ENCODE measurements around the gene EPN3.

EPN3 gene

DNA sequence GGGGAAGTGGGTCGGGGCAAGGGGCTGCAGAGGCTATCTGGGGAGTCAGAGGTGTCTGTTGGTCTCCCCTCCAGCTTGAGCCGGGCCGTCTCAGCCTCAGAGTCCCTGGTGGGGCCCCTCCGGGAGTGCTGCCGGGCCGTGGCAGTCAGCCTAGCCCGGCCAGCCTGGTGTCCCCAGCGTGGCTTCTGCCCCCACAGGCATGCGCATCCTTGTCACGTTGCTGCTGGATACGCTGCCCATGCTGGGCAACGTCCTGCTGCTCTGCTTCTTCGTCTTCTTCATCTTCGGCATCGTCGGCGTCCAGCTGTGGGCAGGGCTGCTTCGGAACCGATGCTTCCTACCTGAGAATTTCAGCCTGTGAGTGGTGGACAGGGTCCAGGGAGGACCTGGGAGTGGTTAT is 39.1 kb downstream of the EPN3 start:
- no peak for DNase-seq

DNA sequence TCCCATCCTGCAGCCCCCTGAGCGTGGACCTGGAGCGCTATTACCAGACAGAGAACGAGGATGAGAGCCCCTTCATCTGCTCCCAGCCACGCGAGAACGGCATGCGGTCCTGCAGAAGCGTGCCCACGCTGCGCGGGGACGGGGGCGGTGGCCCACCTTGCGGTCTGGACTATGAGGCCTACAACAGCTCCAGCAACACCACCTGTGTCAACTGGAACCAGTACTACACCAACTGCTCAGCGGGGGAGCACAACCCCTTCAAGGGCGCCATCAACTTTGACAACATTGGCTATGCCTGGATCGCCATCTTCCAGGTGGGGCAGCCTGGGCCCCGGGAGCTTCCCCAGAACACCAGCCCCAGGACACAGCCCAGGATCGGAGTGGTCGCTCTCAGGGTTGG is 40.0 kb downstream of the EPN3 start:
- DNase-seq: no peak

GRCh38 chr17:50573866-50574611 is 41.5 kb downstream of the EPN3 start:
- no peak for DNase-seq

DNA sequence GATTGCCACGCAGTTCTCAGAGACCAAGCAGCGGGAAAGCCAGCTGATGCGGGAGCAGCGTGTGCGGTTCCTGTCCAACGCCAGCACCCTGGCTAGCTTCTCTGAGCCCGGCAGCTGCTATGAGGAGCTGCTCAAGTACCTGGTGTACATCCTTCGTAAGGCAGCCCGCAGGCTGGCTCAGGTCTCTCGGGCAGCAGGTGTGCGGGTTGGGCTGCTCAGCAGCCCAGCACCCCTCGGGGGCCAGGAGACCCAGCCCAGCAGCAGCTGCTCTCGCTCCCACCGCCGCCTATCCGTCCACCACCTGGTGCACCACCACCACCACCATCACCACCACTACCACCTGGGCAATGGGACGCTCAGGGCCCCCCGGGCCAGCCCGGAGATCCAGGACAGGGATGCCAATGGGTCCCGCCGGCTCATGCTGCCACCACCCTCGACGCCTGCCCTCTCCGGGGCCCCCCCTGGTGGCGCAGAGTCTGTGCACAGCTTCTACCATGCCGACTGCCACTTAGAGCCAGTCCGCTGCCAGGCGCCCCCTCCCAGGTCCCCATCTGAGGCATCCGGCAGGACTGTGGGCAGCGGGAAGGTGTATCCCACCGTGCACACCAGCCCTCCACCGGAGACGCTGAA is 43.2 kb downstream of the EPN3 start:
- DNase-seq: peak; percentile 31

DNA sequence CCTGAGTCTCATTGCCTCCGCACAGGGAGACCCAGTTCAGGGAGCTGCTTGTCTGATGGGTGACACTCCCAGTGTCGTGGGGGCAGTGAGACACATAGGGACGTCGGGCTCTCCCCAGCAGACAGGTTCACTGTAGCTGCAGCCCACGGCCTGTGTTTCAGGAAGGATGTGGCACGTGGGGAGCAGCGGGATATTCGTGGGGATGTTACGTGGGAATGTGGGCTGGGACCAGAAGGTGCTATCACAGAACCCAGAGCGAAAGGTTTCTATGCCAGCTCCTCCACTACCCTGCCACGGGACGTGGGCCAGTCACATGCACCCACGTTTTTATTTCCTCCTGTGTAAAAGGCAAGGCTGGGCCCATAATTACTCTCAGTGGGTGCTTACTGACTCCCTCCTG is 44.3 kb downstream of the EPN3 start:
- DNase-seq: no peak

- DNase-seq: no peak
These were observed 45.0 kb downstream of the EPN3 start for GRCh38 chr17:50577451-50577954.

- no peak for DNase-seq
These were observed 45.6 kb downstream of the EPN3 start for GRCh38 chr17:50578173-50578572.

GRCh38 chr17:50579399-50579798 is 46.9 kb downstream of the EPN3 start:
- no peak for DNase-seq

DNA sequence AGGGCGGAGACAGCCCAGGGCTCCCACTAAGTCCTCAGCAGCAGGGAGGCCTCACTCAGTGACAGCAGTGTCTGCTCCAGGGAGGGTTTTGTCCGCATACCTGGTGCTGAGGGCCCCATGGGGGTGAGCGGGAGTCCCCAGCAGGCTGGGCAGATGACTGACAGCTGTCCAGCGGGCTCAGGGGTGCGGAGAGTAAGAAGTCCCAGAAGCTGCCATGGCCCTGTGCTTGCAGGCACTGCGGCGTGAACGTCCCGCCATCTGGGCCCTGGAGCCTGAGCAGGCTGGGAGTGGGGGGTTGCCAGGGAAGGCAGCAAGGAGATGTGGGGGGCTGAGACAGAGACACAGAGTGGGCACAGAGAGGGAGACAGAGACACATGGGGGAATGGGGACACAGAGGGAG is 48.1 kb downstream of the EPN3 start:
- no peak for DNase-seq

GRCh38 chr17:50581316-50581715 is 48.8 kb downstream of the EPN3 start:
- no peak for DNase-seq

DNA sequence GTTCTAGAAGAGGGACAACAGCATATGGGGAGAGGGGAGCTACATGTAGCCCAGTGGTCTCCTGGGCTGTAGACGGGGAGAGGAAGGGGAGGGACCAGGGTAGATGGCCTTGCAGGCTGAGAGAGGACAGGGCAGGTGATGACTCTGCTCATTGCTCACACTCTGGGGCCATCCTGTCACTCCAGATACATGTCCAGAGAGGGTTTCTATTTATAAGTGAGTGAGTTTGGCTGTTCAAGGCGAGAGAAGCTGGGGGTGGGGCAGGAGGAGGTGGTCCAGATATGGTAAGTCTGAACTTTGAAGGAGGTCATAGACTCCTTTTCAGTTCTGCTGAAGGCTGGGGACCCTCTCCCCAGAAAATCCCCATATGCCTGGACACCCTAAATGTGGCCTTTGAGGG is 50.2 kb downstream of the EPN3 start:
- no peak for DNase-seq

DNA sequence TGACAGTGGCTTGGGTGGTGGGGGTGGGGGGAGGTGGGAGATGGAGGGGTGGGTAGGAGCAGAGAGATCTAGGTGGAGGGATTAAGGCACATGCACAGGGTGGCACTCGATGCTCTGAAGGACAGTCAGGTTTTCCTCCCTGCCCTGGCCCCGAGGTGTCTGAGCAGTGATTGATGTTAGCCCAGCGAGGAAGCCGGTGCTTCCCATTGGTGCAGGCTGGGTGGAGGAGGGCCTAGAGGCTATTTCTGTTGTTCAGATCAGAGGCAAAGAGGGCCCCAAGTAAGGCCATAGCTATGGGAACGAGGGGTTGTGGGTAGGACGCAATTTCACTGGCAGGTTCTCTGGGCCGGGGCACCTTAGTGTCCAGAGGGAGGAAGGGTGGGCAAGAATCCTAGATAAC is 51.1 kb downstream of the EPN3 start:
- DNase-seq: no peak

DNA sequence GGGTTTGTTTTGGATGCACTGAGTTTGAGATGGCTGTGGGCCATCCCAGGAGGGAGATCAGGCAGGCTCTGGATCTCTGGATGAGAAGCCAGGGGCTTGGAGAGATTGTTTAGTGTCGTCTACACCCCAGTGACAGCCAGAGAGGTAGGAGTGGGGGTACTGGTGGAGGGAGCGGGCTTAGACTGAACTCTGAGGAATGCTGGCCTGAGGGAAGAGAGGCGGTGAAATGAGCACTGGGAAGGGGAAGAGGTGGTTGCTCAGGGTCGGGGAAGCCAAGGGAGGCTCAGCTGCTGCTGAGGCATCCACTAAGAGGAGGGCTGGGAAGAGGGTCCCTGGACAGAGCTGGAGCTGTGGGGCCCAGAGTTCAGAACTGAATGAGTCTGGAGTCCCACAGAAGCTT is 51.6 kb downstream of the EPN3 start:
- no peak for DNase-seq

DNA sequence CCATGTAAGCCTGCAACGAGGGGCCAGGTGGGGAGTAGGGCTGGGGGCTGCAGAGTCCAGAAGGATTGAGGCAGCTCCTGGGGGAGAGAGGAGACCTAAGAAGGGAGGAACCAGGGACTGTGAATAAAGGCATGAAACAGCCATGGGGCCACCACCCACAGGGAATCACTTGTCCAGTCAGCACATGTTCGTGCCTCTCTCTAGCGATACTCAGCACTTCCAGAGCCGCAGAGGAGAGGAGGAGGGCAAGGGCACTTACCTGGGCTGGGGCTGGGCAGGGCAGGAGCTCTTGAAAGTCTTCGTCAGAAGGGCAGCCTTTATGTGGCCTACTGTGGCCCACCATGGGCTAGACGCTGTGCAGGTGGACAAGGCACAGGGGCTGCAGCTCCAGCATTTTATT is 52.2 kb downstream of the EPN3 start:
- peak; percentile 10 for DNase-seq

- DNase-seq: no peak
These were observed 52.8 kb downstream of the EPN3 start for GRCh38 chr17:50585346-50585745.

GRCh38 chr17:50585891-50586290 is 53.4 kb downstream of the EPN3 start:
- no peak for DNase-seq

GRCh38 chr17:50586421-50587247 is 54.1 kb downstream of the EPN3 start:
- no peak for DNase-seq

DNA sequence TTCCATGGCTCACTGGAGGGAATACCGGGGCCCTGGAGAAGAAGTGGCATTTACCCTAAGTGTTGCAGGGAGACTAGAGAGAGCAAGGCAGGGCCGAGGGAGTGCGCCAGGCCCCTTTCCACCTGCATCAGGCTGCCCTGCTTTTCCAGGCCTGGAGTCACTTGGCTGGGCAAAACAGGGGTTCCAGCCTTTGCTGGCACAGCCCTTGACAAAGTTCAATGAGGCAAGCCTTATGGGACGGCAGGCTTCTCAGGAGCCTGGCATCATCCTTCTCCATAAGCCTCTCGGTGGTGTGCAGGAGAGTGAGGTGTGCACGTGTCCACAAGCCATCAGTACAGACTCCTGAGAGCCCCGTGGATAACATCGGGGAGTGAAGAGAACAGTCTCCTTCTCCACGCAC is 55.0 kb downstream of the EPN3 start:
- DNase-seq: no peak

DNA sequence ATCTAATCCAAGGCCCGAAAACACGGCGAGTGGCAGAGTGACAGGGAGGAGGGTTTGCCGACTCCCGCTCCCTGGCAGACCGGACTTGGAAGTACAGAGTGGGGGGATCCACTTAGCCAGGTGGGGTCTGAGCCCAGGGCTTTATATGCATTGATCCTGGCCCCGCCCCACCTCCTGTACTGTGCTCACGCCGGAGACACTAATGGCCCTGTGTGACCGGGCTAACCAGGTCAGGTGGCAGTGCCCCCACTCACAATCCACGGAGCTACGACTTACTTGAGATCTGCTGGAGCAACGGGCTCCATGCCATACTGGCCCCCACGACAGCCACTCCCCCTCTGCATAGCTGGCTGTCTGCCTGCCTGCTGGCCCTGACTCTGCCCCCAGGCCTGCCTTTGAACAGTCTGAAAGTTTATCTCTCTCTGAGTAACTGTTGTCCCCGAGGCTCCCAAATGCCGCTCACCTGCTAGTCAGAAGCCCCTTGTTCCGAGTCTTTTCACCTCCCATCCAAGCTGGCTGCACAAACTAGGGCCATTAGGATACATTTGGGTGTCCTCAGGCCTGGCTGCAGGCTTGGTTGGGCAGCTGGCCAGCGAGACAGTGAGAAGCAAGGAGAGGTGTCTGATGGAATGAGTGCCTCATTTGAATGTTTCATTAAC is 56.0 kb downstream of the EPN3 start:
- peak; percentile 66 for DNase-seq

DNA sequence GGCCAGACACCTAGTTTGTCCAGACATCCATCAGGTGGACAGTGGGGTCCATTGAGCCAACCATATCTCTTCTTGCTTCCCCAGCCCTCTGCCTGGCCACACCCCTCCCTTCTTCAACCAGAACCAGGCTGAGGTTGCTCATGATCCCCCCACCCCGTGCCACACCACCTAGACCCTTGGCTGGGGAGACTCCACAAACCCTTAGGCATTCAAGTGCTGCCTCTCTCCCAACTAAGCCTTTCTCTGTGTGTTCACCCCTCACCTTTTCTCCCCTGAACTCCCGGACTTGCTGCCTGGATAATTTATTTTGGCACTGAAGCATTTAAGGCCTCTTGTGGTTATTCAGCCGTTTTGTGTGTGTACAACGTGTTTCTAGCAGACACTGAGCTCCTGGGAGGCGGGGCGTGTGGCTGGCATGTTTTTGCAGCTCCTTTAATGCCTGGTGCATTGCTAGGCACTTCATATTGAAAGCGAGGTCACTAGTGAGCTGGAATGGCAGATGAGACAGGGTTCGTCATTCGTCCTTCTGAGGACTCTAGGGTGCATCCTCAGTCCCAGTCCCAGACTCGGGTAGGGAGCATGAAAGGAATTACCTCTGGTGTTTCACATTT is 56.7 kb downstream of the EPN3 start:
- peak; percentile 88 for DNase-seq

DNA sequence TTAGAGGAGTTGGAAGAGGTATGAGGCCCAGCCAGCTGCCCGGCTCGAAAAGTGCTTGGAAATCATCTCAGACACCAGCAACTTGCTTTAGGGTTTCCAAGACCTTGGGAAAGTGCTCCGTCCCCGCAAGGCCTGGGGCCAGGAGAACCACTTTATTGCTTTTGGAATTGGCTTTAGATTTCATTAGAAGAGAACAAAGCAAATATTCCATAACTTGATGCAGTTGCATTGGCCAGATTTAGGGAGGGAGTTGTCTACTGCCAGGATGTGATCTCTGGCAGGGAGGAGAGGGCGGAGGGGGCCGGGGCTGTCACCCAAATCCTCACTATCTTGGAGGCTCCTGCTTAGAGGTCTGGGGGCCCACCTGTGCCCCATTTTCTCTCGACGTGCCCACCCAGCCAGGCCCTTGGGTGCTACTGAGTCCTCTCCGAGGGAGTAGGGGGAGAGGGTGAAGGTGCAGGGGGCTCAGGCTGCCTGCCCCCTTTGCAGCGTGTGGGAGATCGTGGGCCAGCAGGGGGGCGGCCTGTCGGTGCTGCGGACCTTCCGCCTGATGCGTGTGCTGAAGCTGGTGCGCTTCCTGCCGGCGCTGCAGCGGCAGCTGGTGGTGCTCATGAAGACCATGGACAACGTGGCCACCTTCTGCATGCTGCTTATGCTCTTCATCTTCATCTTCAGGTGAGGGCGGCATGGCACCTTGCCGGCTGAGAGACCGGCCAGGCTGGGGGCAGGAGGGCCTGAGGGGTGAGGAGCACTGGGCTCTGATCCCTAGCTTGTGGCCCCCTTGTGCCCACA is 58.6 kb downstream of the EPN3 start:
- DNase-seq: no peak

- peak; percentile 78 for DNase-seq
These were observed 60.8 kb downstream of the EPN3 start for GRCh38 chr17:50593321-50593720.
